Measurements from ENCODE around the gene HS6ST1.

DNA sequence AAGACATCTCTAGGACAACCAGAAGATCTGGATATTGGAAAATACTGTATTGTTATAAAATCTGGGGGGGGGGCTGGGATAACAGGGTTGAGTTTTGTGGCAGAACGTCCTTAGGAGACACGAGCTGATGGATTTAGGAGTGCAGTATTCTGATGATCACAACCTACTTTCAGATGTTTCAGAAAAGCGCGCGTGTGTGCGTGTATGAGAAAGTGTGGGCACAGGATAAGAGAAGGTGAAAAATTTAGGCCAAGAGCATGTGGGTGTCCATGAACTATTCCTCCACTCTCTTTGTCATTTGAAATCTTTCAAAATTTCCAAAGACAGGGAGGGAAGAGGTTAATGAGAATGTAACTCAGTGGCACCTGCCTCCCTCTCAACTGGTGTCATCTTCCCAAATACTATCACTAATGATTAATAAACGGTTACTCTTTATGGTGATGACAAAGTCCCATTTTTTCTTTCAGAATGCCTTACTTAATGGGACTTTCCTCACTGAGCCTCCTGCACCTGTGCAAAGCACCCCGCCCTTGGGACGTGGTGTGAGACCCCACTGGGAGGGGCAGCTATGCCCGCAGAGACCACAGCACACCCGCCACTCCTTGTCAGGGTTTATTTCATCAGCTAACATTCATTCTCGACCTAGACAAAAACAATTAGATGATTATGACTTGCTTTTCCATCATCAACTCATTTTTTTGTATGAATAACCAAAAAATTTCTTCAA, 53.6 kb downstream of the HS6ST1 start:
- TF ChIP-seq MXI1 (IDR thresholded peaks at IDR 0.05; ENCODE audit: borderline replicate concordance, low read depth, low read length) (no peak), RAD21 (IDR thresholded peaks at IDR 0.05; ENCODE audit: low read length) (no peak), USF2 (IDR thresholded peaks at IDR 0.05; ENCODE audit: low read depth, low read length) (no peak), RCOR1 (IDR thresholded peaks at IDR 0.05; ENCODE audit: insufficient replicate concordance, low read length) (no peak), CHD1 (IDR thresholded peaks at IDR 0.05; ENCODE audit: low read depth, low read length) (no peak), SMC3 (IDR thresholded peaks at IDR 0.05; ENCODE audit: low read depth, low read length) (no peak), POLR2A (IDR thresholded peaks at IDR 0.05; ENCODE audit: low read depth, low read length) (no peak), MAFK (IDR thresholded peaks at IDR 0.05; ENCODE audit: low read depth, low read length) (no peak), CEBPB (IDR thresholded peaks at IDR 0.05; ENCODE audit: low read depth, low read length) (no peak), MAZ (IDR thresholded peaks at IDR 0.05; ENCODE audit: borderline replicate concordance, low read depth, low read length) (no peak), RFX5 (IDR thresholded peaks at IDR 0.05; ENCODE audit: low read depth, low read length) (no peak)
- TF ChIP-seq, protein P1, sequence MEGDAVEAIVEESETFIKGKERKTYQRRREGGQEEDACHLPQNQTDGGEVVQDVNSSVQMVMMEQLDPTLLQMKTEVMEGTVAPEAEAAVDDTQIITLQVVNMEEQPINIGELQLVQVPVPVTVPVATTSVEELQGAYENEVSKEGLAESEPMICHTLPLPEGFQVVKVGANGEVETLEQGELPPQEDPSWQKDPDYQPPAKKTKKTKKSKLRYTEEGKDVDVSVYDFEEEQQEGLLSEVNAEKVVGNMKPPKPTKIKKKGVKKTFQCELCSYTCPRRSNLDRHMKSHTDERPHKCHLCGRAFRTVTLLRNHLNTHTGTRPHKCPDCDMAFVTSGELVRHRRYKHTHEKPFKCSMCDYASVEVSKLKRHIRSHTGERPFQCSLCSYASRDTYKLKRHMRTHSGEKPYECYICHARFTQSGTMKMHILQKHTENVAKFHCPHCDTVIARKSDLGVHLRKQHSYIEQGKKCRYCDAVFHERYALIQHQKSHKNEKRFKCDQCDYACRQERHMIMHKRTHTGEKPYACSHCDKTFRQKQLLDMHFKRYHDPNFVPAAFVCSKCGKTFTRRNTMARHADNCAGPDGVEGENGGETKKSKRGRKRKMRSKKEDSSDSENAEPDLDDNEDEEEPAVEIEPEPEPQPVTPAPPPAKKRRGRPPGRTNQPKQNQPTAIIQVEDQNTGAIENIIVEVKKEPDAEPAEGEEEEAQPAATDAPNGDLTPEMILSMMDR (conservative IDR thresholded peaks at IDR 0.05; ENCODE audit: low read depth, low read length) = no peak
- TF ChIP-seq, protein P2, sequence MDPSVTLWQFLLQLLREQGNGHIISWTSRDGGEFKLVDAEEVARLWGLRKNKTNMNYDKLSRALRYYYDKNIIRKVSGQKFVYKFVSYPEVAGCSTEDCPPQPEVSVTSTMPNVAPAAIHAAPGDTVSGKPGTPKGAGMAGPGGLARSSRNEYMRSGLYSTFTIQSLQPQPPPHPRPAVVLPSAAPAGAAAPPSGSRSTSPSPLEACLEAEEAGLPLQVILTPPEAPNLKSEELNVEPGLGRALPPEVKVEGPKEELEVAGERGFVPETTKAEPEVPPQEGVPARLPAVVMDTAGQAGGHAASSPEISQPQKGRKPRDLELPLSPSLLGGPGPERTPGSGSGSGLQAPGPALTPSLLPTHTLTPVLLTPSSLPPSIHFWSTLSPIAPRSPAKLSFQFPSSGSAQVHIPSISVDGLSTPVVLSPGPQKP (IDR thresholded peaks at IDR 0.05; ENCODE audit: borderline replicate concordance, low read depth, low read length) = no peak

All from IMR-90 (cell line).